ENCODE data around the gene NINJ1.
A peak's percentile ranks its signal among the peaks of the same experiment; 100 is the strongest.

NINJ1 gene

DNA sequence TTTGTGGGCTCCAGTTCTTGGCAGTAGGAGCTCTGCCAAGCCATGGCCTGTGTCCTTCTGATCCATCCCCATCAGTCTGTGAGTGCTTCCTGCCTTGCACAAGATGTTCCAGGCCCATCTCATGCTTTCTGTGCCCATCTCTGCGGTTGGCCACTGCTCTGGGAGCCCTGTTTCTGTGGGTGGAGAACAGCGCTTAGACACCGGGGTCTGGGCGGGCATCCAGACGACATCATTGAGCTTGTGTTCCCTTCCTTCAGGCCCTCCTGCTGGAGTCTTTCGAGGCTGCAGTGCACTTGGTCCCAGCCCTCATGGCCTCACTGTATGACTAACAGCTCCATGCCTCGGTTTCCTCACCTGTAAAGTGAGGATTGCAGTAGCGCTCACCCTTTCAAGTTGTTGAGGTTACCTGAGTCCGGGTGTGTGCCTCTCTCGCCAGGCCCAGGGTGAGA lies 52.9 kb downstream of the NINJ1 start:
- Mint-ChIP-seq H3K27ac (no peak overlapping the region), H3K36me3 (ENCODE audit: low read depth) (peaks cover 59% of the 10 kb centered on the region), H3K27me3 (ENCODE audit: low read depth) (no peaks in the 10 kb centered on the region), H3K9me3 (peaks cover 5% of the 10 kb centered on the region), H3K4me3 (no peak overlapping the region), H3K4me1 (ENCODE audit: low read depth) (peaks cover 10% of the 10 kb centered on the region)
- no peak for DNase-seq (ENCODE audit: low spot score)

DNA sequence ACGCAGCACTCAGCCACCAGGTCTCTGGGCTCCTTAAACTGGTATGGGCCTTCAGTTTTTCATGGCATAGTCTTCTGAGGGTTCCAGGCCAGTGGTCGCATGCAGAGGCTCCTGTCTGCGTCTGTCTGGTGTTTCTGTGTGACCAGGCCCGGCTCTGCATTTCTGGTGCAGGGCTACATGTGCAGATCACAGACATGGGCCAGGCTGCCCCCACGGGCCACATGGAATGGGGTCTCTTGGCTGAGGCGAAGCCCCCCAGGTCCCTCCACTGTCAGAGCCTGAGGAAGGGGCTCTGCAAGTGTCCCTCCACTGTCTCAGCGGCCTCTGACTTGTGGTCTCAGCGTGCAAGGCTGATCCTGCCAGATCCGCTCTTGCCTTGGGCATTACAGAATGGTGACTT lies 53.6 kb downstream of the NINJ1 start:
- no peak for DNase-seq (ENCODE audit: low spot score)
- H3K27ac Mint-ChIP-seq: no peak overlapping the region
- peaks cover 53% of the 10 kb centered on the region for H3K36me3 Mint-ChIP-seq (ENCODE audit: low read depth)
- H3K4me3 Mint-ChIP-seq: no peak overlapping the region
- H3K4me1 Mint-ChIP-seq (ENCODE audit: low read depth): peaks cover 11% of the 10 kb centered on the region
- no peaks in the 10 kb centered on the region for H3K27me3 Mint-ChIP-seq (ENCODE audit: low read depth)
- peaks cover 1% of the 10 kb centered on the region for H3K9me3 Mint-ChIP-seq

DNA sequence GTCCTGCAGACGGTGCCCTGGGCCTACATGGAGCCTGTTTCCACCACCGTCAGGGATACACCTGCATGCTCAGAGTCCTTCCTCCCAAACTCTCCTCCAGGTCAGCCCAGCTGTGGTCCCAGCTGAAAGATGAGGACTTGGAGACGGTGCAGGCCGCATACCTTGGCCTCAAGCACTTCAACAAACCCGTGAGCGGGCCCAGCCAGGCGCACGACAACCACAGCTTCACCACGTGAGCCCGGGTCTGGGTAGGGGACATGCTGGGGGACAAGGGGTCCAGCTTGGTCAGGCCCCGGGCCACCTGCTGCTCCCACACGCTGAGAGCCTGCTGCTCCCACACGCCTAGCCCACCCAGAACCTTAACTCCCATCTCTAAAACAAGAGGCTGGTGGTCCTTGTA lies 54.7 kb downstream of the NINJ1 start:
- Mint-ChIP-seq H3K4me1 (ENCODE audit: low read depth) (peaks cover 16% of the 10 kb centered on the region), H3K9me3 (no peaks in the 10 kb centered on the region), H3K27me3 (ENCODE audit: low read depth) (no peaks in the 10 kb centered on the region), H3K27ac (no peak overlapping the region), H3K36me3 (ENCODE audit: low read depth) (peaks cover 48% of the 10 kb centered on the region), H3K4me3 (no peak overlapping the region)
- no peak for DNase-seq (ENCODE audit: low spot score)

DNA sequence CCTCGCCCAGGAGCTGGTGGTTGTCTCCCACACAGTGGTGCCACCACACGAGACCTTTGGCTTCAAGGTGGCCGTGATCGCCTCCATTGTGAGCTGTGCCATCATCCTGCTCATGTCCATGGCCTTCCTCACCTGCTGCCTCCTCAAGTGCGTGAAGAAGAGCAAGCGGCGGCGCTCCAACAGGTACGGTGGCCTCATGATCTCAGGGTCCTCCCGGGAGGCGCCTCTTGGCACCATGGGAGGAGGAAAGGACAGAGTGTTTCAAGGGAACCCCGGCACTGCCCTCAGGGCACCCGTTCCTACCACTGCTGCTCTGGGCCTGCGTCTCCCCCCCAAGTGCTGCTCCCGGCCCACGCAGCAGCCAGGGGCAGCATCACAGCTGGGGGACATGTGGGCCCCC lies 56.2 kb downstream of the NINJ1 start:
- Mint-ChIP-seq H3K27ac (no peak overlapping the region), H3K36me3 (ENCODE audit: low read depth) (peaks cover 47% of the 10 kb centered on the region), H3K4me3 (no peak overlapping the region)

DNA sequence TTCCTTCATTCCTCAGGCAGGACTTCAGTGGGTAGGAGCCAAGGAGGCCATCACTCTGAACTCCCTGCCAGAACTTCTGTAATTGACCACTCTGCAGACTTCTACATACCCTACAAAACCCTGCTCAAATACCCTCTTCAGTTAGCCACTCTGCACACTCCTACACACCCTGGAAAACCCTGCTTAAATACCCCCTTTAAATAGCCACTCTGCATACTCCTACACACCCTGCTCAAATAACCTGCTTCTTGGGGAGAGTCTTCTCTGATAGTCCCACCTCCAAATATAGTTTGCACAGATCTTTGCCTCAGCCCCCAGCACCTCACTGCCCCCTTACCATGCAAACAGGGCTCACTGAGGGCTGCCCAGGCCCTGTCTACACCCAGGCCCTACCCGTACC lies 56.7 kb downstream of the NINJ1 start:
- Mint-ChIP-seq H3K9me3 (no peaks in the 10 kb centered on the region), H3K4me3 (no peak overlapping the region), H3K36me3 (ENCODE audit: low read depth) (peaks cover 48% of the 10 kb centered on the region), H3K27me3 (ENCODE audit: low read depth) (no peaks in the 10 kb centered on the region), H3K4me1 (ENCODE audit: low read depth) (peaks cover 14% of the 10 kb centered on the region), H3K27ac (peak overlapping the region; percentile 1)
- no peak for DNase-seq (ENCODE audit: low spot score)

More for the DNA sequence above, 56.2 kb downstream of the NINJ1 start:
- no peaks in the 10 kb centered on the region for H3K9me3 Mint-ChIP-seq
- no peak for DNase-seq (ENCODE audit: low spot score)
- no peaks in the 10 kb centered on the region for H3K27me3 Mint-ChIP-seq (ENCODE audit: low read depth)
- peaks cover 14% of the 10 kb centered on the region for H3K4me1 Mint-ChIP-seq (ENCODE audit: low read depth)

DNA sequence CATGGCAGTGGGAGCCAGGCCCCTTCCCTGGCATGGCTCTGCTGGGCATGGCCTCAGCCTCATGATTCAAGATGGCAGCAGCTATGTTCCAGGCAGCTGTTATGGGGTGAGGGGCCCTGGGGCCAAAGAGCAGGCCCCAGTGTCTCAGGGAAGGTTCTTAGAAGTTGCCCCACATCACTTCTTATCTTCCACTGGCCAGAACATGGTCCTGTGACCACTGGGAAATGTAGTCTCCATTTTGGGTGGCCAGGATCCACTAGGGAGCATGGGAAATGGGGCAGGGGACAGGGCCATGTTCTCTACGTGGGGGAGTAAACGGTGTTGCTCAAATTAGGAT lies 57.3 kb downstream of the NINJ1 start:
- H3K4me1 Mint-ChIP-seq (ENCODE audit: low read depth): peaks cover 16% of the 10 kb centered on the region
- no peaks in the 10 kb centered on the region for H3K9me3 Mint-ChIP-seq
- H3K4me3 Mint-ChIP-seq: no peak overlapping the region
- no peak overlapping the region for H3K27ac Mint-ChIP-seq
- peaks cover 44% of the 10 kb centered on the region for H3K36me3 Mint-ChIP-seq (ENCODE audit: low read depth)
- no peaks in the 10 kb centered on the region for H3K27me3 Mint-ChIP-seq (ENCODE audit: low read depth)
- no peak for DNase-seq (ENCODE audit: low spot score)

DNA sequence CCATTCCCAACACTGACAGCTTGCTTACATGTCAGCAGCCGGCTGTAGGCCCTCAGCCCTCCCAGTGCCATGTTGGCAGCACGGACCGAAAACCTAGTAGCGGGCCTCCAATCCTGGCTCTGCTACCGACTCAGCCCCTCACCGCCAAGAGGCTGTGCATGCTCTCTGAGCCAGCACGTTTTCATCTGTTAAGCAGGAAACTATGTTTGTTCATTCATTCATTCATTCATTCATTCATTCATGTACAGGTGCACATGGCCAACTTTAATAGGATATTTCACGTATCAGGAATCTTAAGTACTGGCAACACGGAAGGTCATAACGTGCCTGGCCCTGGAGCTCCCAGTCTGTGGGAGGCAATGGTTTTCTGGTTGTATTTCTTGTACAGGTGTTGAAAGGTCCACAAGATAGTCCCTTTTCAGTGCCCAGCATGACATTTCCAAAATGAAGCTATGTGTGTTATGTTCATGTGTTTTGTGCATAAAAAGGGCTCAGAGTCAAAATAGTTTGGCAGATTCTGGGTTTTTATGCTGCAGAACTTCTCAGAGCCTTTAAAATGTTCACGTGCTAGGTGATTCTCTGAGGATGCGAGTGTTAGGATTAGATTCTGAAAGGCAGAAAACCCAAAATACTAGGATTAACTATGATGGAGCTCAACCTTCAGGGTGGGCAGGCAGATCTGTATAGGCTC lies 57.8 kb downstream of the NINJ1 start:
- Mint-ChIP-seq H3K36me3 (ENCODE audit: low read depth) (peaks cover 43% of the 10 kb centered on the region), H3K27ac (no peak overlapping the region), H3K9me3 (no peaks in the 10 kb centered on the region), H3K27me3 (ENCODE audit: low read depth) (no peaks in the 10 kb centered on the region), H3K4me1 (ENCODE audit: low read depth) (peaks cover 16% of the 10 kb centered on the region), H3K4me3 (no peak overlapping the region)
- DNase-seq (ENCODE audit: low spot score): no peak

DNA sequence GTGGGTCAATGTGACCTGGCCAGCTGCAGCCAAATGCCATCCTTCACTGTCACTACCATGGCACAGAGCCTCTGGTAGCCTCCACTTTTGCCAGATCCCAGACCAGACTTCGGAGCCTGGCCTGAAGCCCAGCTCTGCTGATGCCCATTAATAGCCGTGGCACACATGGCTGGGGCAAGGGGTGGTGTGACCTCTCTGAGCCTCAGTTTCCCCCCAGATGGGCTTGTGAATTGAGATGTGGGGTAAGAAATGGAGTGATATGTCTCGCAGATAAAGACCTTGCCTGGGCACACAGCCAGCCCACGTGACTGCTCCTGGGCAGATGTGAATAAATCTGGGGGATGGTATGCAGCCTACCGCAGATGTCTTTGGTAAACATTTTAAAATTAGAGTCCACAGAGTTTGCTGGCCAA lies 61.7 kb downstream of the NINJ1 start:
- Mint-ChIP-seq H3K36me3 (ENCODE audit: low read depth) (peaks cover 45% of the 10 kb centered on the region), H3K4me1 (ENCODE audit: low read depth) (peaks cover 25% of the 10 kb centered on the region), H3K27ac (peak overlapping the region; percentile 20), H3K27me3 (ENCODE audit: low read depth) (no peaks in the 10 kb centered on the region), H3K4me3 (no peak overlapping the region), H3K9me3 (no peaks in the 10 kb centered on the region)
- no peak for DNase-seq (ENCODE audit: low spot score)

Measured in T-helper 2 cell treated with Interferon-gamma antibody and Interleukin-4, amounts not matched to agents 5 μg/mL and 100 μg/mL, for 36 hours (primary cell).